Activated CD4-positive, CD25-positive, alpha-beta regulatory T cell treated with anti-CD3 and anti-CD28 coated beads, Interleukin-2, amount 50 U/mL, for 16 hours (primary cell): Measurements from ENCODE around the gene KDM8.

Experiments used
- DNase-seq: peaks from one replicate; pipeline ENCODE4 v3.0.0-alpha.2; 2020; ENCODE audit warnings: low read depth, low spot score

The KDM8 gene

DNA sequence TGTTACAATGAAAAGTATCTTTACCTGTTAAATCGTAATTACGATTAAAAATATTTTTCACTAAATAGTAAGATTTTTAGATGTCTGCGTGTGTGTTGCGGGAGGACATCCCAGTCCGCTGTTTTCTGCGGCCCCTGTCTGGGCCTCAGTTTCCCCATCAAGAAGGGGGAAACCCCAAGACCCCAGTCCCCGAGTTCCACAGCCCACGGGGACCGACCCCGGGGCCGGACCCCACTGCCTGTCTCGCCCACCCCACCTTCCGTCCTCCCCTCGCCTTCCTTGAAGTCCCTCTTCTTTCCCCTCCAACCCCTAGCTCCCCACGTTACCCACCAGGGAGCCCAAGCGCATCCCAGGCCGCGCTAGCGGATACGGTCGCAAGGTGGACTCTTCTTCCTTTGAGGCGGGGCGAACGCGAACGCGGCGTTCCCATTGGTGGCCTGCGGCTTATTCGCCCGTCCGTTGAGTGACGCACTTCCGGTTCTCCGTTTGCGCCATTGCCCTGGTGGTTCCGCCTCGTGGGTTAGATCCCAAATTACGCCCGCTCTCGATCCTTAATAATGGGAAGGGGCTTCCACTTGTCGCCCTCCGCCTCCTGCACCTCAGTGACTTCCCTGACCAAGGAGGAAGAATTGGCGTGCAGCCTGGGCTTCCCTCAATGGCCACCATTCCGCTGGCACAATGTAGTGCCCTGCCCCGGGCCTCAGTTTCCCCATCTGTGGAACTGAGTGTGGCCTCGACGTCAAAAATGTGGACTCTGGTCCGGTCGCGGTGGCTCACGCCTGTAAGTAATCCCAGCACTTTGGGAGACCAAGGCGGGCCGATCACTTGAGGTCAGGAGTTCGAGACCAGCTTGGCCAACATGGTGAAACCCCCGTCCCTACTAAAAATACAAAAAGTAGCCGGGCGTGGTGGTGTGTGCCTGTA is 65.3 kb downstream of the KDM8 start, which contains the start of gene NSMCE1:
NSMCE1 (minus strand) TSS at position 397 of the 924 bp plus-strand sequence. CDS start 11,202 bp downstream, outside the sequence.
- DNase-seq, result peak; percentile 93

DNA sequence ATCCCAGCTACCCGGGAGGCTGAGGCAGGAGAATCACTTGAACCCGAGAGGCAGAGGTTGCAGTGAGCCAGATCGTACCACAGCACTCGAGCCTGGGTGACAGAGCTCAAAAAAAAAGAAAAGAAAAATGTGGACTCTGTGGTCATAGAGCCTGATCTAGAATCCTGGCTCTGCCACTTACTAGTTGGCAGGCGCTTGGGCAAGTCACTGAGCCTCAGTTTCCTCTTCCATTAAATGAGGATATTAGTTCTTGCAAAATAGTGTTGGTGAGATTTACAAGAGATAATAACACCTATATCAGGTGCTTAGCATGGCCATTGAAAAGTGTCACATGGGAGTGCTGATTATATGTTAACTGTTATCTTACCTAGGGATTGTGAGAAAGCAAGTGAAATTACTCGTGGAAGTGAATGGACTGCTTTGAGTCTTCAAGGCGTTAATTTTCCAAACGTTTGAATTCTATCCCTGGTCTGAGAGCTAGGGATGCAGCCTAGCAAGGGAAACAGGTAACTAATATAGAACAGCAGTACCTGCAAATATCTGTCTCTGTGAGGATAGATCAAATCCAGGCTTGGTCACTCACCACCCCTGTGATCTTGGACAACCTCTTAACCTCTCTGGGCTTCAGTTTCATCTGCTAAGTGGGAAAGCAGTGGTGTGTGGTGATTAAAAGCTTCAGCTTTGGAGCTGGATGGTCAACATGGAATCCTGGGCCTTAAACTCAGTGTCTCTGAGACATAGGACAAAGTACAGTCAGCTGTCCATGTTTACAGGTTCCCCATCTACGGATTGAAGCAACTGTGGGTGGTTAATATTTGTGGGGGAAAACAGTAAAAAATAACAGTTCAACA is 66.2 kb downstream of the KDM8 start:
- no peak for DNase-seq

DNA sequence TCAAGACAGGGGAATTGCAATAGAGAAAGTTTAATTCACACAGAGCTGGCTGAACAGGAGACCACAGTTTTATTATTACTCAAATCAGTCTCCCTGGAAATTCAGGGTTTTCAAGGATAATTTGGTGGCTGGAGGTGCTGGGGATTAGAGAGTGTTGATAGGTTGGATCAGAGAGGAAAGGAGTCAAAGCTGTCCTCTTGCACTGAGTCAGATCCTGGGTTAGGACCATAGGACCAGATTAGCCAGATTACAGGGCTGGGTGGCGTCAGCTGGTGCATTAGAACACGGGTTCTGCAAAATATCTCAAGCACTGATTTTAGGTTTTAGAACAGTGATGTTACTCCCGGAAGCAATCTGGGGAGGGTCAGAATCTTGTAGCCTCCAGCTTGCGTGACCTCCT is 67.0 kb downstream of the KDM8 start:
- DNase-seq, result no peak
